Midbrain (tissue), 1 donor: ENCODE measurements around the gene TNS3.

ENCODE experiments used
- DNase-seq: peaks from one replicate; lab custom pipeline; 2025; lab: John Stamatoyannopoulos, UW

TNS3 gene

GRCh38 chr7:47225387-47226131 lies 356.4 kb downstream of the TNS3 start:
- no peak for DNase-seq
